Naive B cell (primary cell): ENCODE data around the gene CD8B. TPM values are rescaled to one million over a fixed set of nuclear protein-coding genes. Genes with fewer than 3 reads are reported as not detected.

Experiments used
- ATAC-seq, 2 donors: fragments of 150-1000 bp; cut with Tn5 transposase; 2 replicates each; pipeline ENCODE4 v1.10.0; 2021; ENCODE audit warnings: low read depth in 2 of 2, mild to moderate bottlenecking in 2 of 2, moderate library complexity in 2 of 2
- DNase-seq: peaks from one replicate; pipeline ENCODE4 v3.0.0; 2022
- H3K27ac Mint-ChIP-seq, 6 donors: one replicate each; pipeline ENCODE4 v1.8.0; 2020 to 2022; ENCODE audit warnings: mild to moderate bottlenecking in 6 of 6, mixed read lengths in 6 of 6, moderate library complexity in 5 of 6, inconsistent platforms in 2 of 6
- H3K27me3 Mint-ChIP-seq, 3 donors: one replicate each; pipeline ENCODE4 v1.8.0; 2021 to 2022; ENCODE audit warnings: mixed read lengths in 3 of 3, mild to moderate bottlenecking in 1 of 3
- H3K36me3 Mint-ChIP-seq, 2 donors: one replicate each; pipeline ENCODE4 v1.8.0; 2020 to 2022; ENCODE audit warnings: mixed read lengths in 2 of 2, inconsistent platforms in 1 of 2, mild to moderate bottlenecking in 1 of 2
- H3K4me1 Mint-ChIP-seq, 3 donors: one replicate each; pipeline ENCODE4 v1.8.0; 2020 to 2022; ENCODE audit warnings: mixed read lengths in 3 of 3, inconsistent platforms in 1 of 3, mild to moderate bottlenecking in 1 of 3, moderate library complexity in 1 of 3
- H3K4me3 Mint-ChIP-seq, 8 donors: one replicate each; pipeline ENCODE4 v1.8.0; 2020 to 2022; ENCODE audit warnings: mild to moderate bottlenecking in 8 of 8, mixed read lengths in 8 of 8, moderate library complexity in 8 of 8, inconsistent platforms in 2 of 8
- H3K9me3 Mint-ChIP-seq, 7 donors: one replicate each; pipeline ENCODE4 v1.8.0; 2020 to 2022; ENCODE audit warnings: mixed read lengths in 7 of 7, mild to moderate bottlenecking in 5 of 7, inconsistent platforms in 2 of 7, moderate library complexity in 1 of 7
- polyA plus RNA-seq, 6 donors: library from polyadenylated mRNA; unstranded; fragments of 300-500 nt; fragmentation: Illumina TruSeq; gene quantifications; one replicate each; pipeline ENCODE4 v1.2.3, GENCODE V29; 2021; ENCODE audit warnings: low read depth in 6 of 6

CD8B gene
- polyA plus RNA-seq, 6 donors from 2014 or later: 0.31 to 2.0 (median 1.5) TPM; not detected in 1

DNA sequence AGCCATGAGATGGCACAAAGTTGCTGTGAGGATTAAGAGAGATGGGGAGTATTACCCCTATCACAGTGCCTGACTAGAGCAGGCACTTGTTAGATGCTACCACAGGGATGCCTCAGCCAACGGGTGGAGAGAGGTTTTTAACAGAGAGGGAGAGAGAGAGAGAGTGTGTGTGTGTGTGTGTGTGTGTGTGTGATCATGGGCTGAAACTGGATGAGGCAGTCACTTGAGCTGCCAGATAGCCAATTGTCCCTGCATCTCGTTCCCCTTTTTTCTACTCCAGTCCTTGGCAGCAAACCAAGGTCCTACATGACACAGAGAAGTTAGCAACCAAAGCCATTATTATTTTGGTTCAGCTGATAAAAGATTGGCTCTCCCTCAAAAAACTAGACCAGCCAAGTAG is 74.0 kb downstream of the CD8B start:
- DNase-seq (no peak), ATAC-seq (no peak)
- Mint-ChIP-seq H3K4me1 (peaks cover 25 to 49% (median 34%) of the 10 kb centered on the region in 3 donors), H3K9me3 (no peaks in the 10 kb centered on the region), H3K27ac (no peak overlapping the region), H3K27me3 (peaks cover 26 to 43% (median 37%) of the 10 kb centered on the region in 3 donors), H3K4me3 (peak overlapping the region in 5 of 8 donors; percentile 12 to 86 (median 54)), H3K36me3 (no peaks in the 10 kb centered on the region)

DNA sequence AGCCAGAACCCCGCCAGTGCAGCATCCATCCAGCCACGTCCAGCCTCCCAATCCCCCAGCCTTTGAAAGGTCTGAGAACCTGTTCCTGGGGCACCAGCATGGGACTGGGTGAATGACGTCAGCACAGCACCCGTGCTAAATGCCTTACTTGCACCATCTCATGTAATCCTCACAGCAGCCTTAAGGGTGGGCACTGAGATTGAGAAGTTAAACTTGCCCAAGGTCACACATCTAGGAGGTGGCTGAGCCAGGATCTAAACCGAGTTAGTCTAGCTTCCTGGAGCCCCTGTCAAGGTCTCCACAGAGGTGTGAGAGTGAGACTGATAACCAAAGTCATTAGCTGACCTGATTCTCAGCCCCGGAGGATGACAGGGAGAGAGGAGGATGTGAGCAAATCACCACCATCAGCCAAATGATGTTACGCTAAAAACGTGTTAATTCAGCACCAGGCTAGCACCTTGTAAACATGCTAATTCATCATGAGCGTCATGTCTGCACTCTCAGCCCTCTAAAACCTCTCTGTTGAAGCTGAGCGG is 75.6 kb downstream of the CD8B start:
- ATAC-seq (no peak), DNase-seq (no peak)
- Mint-ChIP-seq H3K27me3 (peaks cover 13 to 28% (median 21%) of the 10 kb centered on the region in 3 donors), H3K9me3 (no peaks in the 10 kb centered on the region), H3K4me3 (no peak overlapping the region), H3K27ac (no peak overlapping the region), H3K36me3 (no peaks in the 10 kb centered on the region), H3K4me1 (peaks cover 17 to 48% (median 35%) of the 10 kb centered on the region in 3 donors)

DNA sequence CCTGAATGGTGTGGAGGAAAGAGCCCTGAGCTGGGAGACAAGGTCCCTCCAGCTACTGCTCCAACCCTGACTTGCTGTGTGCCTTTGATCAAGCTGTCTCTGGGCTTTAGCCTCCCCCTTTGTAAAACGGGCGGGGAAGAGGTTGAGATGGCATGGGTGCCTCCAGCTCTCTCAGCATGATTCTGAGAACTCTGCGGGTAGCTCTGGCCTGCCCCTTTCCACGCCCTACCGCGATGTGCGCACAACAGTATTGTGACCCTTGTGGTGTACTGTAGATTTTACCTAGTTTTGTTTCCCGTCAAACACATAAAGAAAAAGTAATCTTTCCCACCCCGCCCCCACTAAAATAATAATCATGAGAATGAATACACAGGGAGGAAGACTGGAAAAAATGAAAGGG is 76.2 kb downstream of the CD8B start:
- Mint-ChIP-seq H3K36me3 (no peaks in the 10 kb centered on the region), H3K27ac (peak overlapping the region in 2 of 6 donors; percentile 24 to 46), H3K9me3 (no peaks in the 10 kb centered on the region), H3K4me1 (peaks cover 16 to 45% (median 31%) of the 10 kb centered on the region in 3 donors), H3K27me3 (peaks cover 10 to 24% (median 16%) of the 10 kb centered on the region in 3 donors), H3K4me3 (no peak overlapping the region)
- no peak for DNase-seq
- no peak for ATAC-seq

DNA sequence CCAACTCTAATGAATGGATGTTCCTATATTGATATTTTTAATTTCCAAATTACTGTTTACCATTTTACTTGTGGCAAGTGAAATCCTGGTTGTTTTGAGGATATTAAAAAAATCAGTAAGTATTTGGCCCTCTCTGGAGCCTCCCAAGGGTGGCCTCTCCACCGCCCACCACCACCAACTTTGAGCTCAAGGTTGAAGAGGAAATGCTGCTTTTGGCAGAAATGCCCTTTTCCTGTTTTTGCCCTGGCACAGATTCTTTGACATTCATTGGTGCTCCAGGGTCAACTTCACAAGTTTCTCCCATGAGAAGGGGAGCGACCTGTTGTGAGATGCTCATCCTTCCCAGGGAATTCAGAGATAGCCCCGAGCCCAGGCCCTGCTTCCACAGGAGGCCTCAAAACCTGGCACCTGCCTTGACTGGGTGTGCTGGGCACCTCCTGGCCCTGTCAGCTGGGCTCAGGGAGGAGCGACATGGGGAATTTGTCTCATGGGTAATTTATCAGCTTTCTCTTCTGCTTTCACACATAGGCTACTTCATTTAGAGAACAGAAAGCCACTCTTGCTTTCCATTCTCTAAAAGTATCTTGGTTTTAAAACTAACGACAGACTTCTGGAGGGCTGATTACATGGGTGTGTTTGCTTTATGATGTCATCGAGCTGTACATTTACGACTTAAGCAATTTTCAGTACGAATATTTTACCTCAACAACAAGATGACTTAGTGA is 77.9 kb downstream of the CD8B start:
- peak; percentile 94 to 97 for ATAC-seq

DNA sequence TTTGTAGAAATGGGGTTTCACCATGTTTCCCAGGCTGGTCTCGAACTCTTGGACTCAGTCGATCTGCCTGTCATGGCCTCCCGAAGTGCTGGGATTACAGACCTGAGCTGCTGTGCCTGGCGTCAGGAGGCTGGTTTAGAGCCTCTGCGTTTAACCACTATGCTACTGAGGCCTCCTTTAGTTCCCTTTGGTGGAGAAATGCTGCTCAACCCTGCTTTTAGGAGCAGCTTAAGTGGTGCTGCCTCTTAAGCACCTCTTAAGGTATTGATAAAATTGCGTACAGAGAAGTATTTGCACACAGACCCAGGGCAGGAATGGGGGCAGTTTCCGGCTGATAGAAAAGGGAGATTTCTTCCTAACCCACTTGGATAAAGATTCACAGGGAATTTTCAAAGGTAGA is 78.9 kb downstream of the CD8B start:
- Mint-ChIP-seq H3K4me3 (no peak overlapping the region), H3K9me3 (no peaks in the 10 kb centered on the region), H3K27ac (no peak overlapping the region), H3K36me3 (no peaks in the 10 kb centered on the region), H3K27me3 (peaks cover 3 to 5% (median 4%) of the 10 kb centered on the region in 3 donors), H3K4me1 (peaks cover 12 to 35% (median 22%) of the 10 kb centered on the region in 3 donors)
- ATAC-seq: no peak
- DNase-seq: no peak

More for the DNA sequence above, 77.9 kb downstream of the CD8B start:
- Mint-ChIP-seq H3K27ac (peak overlapping the region; percentile 17 to 72 (median 61)), H3K9me3 (no peaks in the 10 kb centered on the region), H3K4me1 (peaks cover 12 to 35% (median 22%) of the 10 kb centered on the region in 3 donors), H3K36me3 (no peaks in the 10 kb centered on the region), H3K27me3 (peaks cover 6 to 12% (median 8%) of the 10 kb centered on the region in 3 donors), H3K4me3 (peak overlapping the region in 5 of 8 donors; percentile 1 to 50 (median 25))
- DNase-seq: peak; percentile 30

DNA sequence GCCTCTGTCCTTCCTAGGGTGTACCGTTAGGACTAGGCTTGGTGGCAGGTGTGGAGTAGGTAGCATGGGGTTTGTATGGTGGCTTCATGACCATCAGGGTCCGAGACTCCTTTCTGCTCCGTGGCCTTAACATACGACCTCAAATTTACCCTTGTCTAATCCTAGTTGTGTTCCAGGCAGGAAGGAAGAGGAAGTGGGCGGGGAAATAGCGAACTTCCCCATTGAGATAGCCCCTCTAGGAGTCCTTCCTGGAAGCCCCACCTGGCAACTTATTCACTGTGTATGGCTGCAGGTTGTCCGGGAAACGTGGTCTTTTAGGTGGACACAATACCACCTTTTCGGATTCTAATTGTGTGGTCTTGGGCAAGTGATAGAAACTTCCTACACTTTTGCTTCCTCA is 80.3 kb downstream of the CD8B start:
- no peak overlapping the region for H3K4me3 Mint-ChIP-seq
- ATAC-seq (no peak), DNase-seq (no peak)
- H3K9me3 Mint-ChIP-seq: no peaks in the 10 kb centered on the region
- no peaks in the 10 kb centered on the region for H3K27me3 Mint-ChIP-seq
- no peak overlapping the region for H3K27ac Mint-ChIP-seq
- no peaks in the 10 kb centered on the region for H3K36me3 Mint-ChIP-seq
- H3K4me1 Mint-ChIP-seq: peaks cover 12 to 35% (median 22%) of the 10 kb centered on the region in 3 donors

DNA sequence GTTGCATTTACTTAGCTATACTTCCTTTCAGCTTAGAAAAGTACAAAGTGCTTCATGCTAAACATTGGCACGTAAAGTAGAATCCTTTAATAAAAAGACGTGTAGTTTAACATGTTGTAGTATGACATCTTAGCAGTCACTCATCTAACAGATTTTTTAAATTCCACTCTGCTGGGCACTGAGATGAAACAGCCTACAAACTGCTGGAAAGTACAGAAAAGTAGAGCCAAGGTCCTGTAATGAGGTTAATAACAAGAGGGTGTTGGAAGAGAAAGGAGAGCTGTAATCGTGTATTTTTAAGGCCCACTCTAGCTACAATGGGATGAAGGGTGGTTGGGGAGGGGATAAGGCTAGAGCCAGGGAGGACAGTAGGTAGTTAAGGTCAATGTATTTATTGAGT is 81.7 kb downstream of the CD8B start:
- ATAC-seq: no peak
- no peak overlapping the region for H3K4me3 Mint-ChIP-seq

DNA sequence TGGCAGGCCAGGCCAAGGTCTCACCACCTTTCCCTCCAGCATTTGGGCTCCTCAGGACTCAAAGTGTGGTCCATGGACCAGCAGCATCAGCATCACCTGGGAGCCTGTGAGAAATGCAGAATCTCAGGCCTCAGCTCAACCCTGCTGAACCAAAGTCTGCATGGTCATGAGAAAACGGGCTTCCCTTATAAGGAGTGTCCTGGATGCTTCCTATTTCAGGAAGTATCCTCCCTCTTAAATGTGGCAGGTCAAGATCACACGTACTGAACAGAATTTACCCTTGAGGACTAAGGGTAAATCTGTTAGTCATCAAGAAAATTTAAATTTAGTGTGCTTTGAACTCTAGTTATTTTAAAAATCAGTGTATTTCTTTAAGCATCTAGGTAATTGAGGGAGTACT is 82.7 kb downstream of the CD8B start:
- Mint-ChIP-seq H3K36me3 (peaks cover 8% of the 10 kb centered on the region in 2 donors), H3K9me3 (no peaks in the 10 kb centered on the region), H3K4me1 (peaks cover 7 to 22% (median 13%) of the 10 kb centered on the region in 3 donors), H3K4me3 (no peak overlapping the region), H3K27me3 (no peaks in the 10 kb centered on the region), H3K27ac (peak overlapping the region in 1 of 6 donors; percentile 42)
- no peak for ATAC-seq
- DNase-seq: no peak

More for the DNA sequence above, 81.7 kb downstream of the CD8B start:
- H3K36me3 Mint-ChIP-seq: peaks cover 0 to under 1% of the 10 kb centered on the region in 2 donors
- H3K27me3 Mint-ChIP-seq: no peaks in the 10 kb centered on the region
- no peaks in the 10 kb centered on the region for H3K9me3 Mint-ChIP-seq
- no peak for DNase-seq
- H3K27ac Mint-ChIP-seq: no peak overlapping the region
- peaks cover 12 to 31% (median 22%) of the 10 kb centered on the region in 3 donors for H3K4me1 Mint-ChIP-seq

DNA sequence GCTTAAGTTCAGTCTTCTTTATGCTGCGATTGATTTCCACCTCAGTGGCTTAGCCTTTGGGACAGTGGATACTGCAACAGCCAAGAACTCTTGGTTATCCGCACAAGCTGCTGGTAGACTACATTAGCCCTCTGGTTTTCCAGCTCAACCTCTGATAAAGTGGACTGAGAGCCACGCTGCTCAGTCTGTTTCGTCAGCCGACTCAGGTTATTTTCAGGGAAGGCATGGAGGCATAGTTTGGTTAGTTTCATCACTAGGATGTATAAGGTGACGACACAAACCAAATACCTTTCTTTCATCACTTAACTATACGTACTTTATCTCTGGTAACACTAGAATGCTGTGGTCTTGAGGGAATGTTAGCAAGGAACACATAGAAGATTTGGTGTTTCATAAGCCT is 85.2 kb downstream of the CD8B start:
- no peaks in the 10 kb centered on the region for H3K9me3 Mint-ChIP-seq
- peaks cover 3 to 5% (median 4%) of the 10 kb centered on the region in 3 donors for H3K4me1 Mint-ChIP-seq
- no peaks in the 10 kb centered on the region for H3K27me3 Mint-ChIP-seq
- H3K27ac Mint-ChIP-seq: peak overlapping the region in 2 of 6 donors; percentile 1 to 31
- DNase-seq (no peak), ATAC-seq (no peak)
- no peak overlapping the region for H3K4me3 Mint-ChIP-seq
- peaks cover 8 to 22% of the 10 kb centered on the region in 2 donors for H3K36me3 Mint-ChIP-seq

DNA sequence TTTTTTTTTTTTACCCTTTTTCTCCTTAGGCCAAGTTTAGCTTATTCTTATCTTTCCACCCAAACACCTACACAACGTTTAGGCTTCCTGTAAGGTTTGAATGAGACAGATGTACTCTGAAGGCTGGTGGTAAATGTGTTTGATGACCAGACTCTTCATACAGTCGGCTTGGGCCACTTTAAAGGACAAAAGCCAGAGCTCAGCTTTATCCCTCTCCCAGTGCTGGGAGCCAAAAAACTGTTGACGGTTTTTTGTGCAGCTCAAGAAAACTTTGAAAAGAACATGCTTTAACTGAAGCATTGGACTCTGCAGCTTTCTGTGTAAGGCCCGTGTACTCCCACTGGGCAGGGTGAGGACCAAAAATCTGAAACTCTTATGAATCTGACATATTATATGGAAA is 86.3 kb downstream of the CD8B start:
- ATAC-seq (no peak), DNase-seq (no peak)
- peak overlapping the region in 1 of 8 donors; percentile 57 for H3K4me3 Mint-ChIP-seq
- H3K4me1 Mint-ChIP-seq: no peaks in the 10 kb centered on the region
- H3K9me3 Mint-ChIP-seq: no peaks in the 10 kb centered on the region
- H3K36me3 Mint-ChIP-seq: peaks cover 8 to 33% of the 10 kb centered on the region in 2 donors
- H3K27ac Mint-ChIP-seq: no peak overlapping the region
- H3K27me3 Mint-ChIP-seq: no peaks in the 10 kb centered on the region

DNA sequence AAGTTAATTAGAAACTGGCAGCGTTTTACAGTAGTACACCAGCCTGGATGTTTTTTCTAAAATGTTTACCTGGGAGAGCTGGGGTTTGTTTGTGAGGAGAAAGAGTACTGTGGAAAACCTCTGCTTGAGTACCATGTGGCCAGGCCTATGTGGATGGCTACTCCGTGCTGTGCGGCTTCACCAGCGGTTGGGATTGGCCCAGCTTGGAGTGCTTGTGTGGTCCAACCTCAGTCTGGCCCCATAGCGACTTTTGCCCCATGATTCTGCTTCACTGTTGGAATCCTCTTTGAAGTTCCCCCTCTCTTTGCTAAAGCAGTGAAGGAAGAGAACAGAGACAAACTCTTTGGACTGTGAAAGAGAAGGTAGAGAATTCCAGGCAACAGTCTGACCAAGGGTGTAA is 86.8 kb downstream of the CD8B start:
- H3K9me3 Mint-ChIP-seq: no peaks in the 10 kb centered on the region
- H3K36me3 Mint-ChIP-seq: peaks cover 8 to 38% of the 10 kb centered on the region in 2 donors
- ATAC-seq (no peak), DNase-seq (no peak)
- H3K27me3 Mint-ChIP-seq: no peaks in the 10 kb centered on the region
- peak overlapping the region in 1 of 6 donors; percentile 26 for H3K27ac Mint-ChIP-seq
- H3K4me1 Mint-ChIP-seq: no peaks in the 10 kb centered on the region
- no peak overlapping the region for H3K4me3 Mint-ChIP-seq

DNA sequence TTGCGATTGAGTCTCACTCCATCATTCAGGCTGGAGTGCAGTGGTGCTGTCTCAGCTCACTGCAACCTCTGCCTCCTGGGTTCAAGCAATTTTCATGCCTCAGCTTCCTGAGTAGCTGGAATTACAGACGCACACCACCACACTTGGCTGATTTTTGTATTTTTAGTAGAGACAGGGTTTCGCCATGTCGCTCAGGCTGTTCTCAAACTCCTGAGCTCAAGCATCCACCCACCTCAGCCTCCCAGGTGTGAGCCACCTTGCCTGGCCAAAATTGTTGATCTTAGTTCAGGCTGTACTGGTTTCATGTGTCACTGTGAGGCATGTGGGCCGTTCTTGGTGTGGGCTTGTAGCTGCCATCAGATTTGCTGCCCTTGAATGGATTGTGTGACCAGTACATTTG is 89.1 kb downstream of the CD8B start:
- Mint-ChIP-seq H3K36me3 (peaks cover 15 to 45% of the 10 kb centered on the region in 2 donors), H3K27ac (no peak overlapping the region), H3K4me1 (no peaks in the 10 kb centered on the region), H3K4me3 (no peak overlapping the region), H3K27me3 (no peaks in the 10 kb centered on the region), H3K9me3 (no peaks in the 10 kb centered on the region)
- ATAC-seq: no peak
- no peak for DNase-seq

DNA sequence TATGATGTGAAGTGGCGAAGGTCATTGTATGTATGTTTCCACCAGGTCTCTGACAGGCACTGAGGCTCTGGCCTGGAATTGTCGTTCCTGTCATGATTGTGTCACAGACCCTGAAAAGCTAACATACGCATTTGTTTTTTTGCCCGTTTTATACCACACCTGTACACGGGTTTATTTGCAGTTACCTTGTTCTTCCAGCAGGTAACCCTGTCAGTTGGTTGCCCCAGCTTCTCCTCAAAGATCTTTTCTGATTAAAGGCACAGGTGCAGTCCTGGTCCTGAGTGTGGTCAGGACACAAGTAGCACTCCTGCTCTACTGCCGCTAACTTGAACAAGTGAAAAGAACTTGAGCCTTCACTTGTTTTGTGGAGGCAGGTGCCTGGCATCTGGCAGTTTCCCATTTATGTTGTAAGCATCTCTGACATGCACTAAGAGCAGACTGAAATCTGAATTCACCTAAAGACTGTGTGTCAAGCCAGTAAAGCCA is 90.8 kb downstream of the CD8B start:
- Mint-ChIP-seq H3K27ac (peak overlapping the region in 3 of 6 donors; percentile 33 to 56 (median 43)), H3K27me3 (no peaks in the 10 kb centered on the region), H3K36me3 (peaks cover 15 to 45% of the 10 kb centered on the region in 2 donors), H3K4me1 (no peaks in the 10 kb centered on the region), H3K4me3 (no peak overlapping the region), H3K9me3 (no peaks in the 10 kb centered on the region)
- ATAC-seq (no peak), DNase-seq (no peak)

DNA sequence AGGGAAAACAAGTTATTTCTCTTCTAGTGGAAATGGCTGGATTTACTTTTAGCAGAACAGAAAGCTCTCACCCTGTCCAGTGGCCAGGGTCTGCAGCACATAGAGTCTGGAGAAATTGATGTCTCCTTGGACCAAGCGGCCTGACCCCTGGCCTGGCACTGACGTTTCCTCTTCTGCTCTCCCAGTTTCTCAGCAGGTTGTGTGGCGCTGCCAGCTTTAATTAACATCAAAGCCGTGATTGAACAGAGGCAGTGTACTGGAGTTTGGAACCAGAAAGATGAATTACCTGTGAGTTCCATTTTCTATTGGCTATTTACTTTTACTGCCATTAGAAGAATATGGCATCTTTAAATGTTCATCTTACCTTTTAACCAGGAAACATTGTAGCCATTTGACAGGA is 91.8 kb downstream of the CD8B start:
- peaks cover 14 to 44% of the 10 kb centered on the region in 2 donors for H3K36me3 Mint-ChIP-seq
- no peak overlapping the region for H3K4me3 Mint-ChIP-seq
- H3K27me3 Mint-ChIP-seq: no peaks in the 10 kb centered on the region
- ATAC-seq: no peak
- peaks cover 0 to 2% (median 1%) of the 10 kb centered on the region in 3 donors for H3K4me1 Mint-ChIP-seq
- no peak for DNase-seq
- H3K9me3 Mint-ChIP-seq: no peaks in the 10 kb centered on the region
- peak overlapping the region in 1 of 6 donors; percentile 58 for H3K27ac Mint-ChIP-seq
